Measurements from ENCODE around the gene EME1. TPM values are rescaled to one million over a fixed set of nuclear protein-coding genes. Genes with fewer than 3 reads are reported as not detected.

The EME1 gene
- polyA plus RNA-seq, 1 of the 3 experiments (the other 2 are of a cell fraction) = 16.9 TPM

DNA sequence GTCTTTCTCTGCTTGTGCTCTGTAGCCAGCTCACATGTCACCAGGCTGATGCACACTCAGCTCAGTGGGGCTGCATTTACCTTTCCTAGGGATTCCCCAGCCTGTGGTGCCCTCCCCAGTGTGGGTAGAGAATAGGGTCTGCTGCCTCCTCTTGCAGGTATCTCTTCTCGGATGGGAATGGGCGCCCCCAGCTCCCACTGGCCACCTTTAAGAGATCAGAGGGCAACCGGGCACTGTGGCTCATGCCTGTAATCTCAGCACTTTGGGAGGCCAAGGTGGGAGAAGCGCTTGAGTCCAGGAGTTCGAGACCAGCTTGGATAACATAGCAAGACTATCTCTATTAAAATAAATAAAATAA lies 23.8 kb upstream of the EME1 start:
- peaks cover 9% of the 10 kb centered on the region for H3F3A ChIP-seq (replicated peaks; ENCODE audit: insufficient read depth)
- TF ChIP-seq, protein P1, sequence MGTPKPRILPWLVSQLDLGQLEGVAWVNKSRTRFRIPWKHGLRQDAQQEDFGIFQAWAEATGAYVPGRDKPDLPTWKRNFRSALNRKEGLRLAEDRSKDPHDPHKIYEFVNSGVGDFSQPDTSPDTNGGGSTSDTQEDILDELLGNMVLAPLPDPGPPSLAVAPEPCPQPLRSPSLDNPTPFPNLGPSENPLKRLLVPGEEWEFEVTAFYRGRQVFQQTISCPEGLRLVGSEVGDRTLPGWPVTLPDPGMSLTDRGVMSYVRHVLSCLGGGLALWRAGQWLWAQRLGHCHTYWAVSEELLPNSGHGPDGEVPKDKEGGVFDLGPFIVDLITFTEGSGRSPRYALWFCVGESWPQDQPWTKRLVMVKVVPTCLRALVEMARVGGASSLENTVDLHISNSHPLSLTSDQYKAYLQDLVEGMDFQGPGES (IDR thresholded peaks at IDR 0.05; ENCODE audit: low read depth, low read length) = no peak
- no peak for TF ChIP-seq JUND (IDR thresholded peaks at IDR 0.05)
- TF ChIP-seq NRF1 (IDR thresholded peaks at IDR 0.05; ENCODE audit: low read depth, low read length) = no peak
- no peak for TF ChIP-seq RCOR1 (IDR thresholded peaks at IDR 0.05; ENCODE audit: low read length)
- no peak for TF ChIP-seq TEAD4 (IDR thresholded peaks at IDR 0.05; ENCODE audit: borderline replicate concordance, insufficient read depth)
- TF ChIP-seq FOXM1 (IDR thresholded peaks at IDR 0.05; ENCODE audit: low read depth) = no peak
- no peak for TF ChIP-seq TAF1 (IDR thresholded peaks at IDR 0.05; ENCODE audit: borderline replicate concordance, low read depth, low read length)
- TF ChIP-seq, protein P2, sequence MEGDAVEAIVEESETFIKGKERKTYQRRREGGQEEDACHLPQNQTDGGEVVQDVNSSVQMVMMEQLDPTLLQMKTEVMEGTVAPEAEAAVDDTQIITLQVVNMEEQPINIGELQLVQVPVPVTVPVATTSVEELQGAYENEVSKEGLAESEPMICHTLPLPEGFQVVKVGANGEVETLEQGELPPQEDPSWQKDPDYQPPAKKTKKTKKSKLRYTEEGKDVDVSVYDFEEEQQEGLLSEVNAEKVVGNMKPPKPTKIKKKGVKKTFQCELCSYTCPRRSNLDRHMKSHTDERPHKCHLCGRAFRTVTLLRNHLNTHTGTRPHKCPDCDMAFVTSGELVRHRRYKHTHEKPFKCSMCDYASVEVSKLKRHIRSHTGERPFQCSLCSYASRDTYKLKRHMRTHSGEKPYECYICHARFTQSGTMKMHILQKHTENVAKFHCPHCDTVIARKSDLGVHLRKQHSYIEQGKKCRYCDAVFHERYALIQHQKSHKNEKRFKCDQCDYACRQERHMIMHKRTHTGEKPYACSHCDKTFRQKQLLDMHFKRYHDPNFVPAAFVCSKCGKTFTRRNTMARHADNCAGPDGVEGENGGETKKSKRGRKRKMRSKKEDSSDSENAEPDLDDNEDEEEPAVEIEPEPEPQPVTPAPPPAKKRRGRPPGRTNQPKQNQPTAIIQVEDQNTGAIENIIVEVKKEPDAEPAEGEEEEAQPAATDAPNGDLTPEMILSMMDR (IDR thresholded peaks at IDR 0.05) = no peak
- peaks cover 5 to 8% of the 10 kb centered on the region in 2 experiments for H3K36me3 ChIP-seq (replicated peaks in 1 of 2; ENCODE audit: control insufficient read depth in 1 of 2, insufficient read depth in 2 of 2, low read length in 1 of 2)
- no peak overlapping the region for H3K9ac ChIP-seq
- no peaks in the 10 kb centered on the region for H3K9me2 ChIP-seq
- peaks cover 60% of the 10 kb centered on the region for H3K79me2 ChIP-seq (ENCODE audit: insufficient read depth)
- H3K27me3 ChIP-seq (ENCODE audit: insufficient read depth) = no peaks in the 10 kb centered on the region
- no peaks in the 10 kb centered on the region for H3K9me3 ChIP-seq
- POLR2A ChIA-PET = interaction anchor here (0.7 to 1.1 kb wide), 2 partner anchors 13 to 137 kb away, joined by 3 to 5 read pairs; no protein-coding TSS in a partner anchor
- peaks cover 11 to 29% of the 10 kb centered on the region in 2 experiments; a peak in 3 of 4 replicates for H3K4me1 ChIP-seq (ENCODE audit: control insufficient read depth in 1 of 2, insufficient read depth in 2 of 2, low read depth in 1 of 2, low read length in 1 of 2)
- no peak overlapping the region for H3K27ac ChIP-seq (ENCODE audit: low read depth in 2 of 2, low read length in 1 of 2)
- WGBS (ENCODE audit: low lambda C conversion rate) = 97% methylated on average over 5 of the region's 5 CpGs
- CTCF ChIA-PET = interaction anchor here (0.6 to 4.5 kb wide), 7 partner anchors 13 to 187 kb away, joined by 3 to 56 read pairs (median 3); no protein-coding TSS in a partner anchor
- H4K20me1 ChIP-seq (ENCODE audit: insufficient read depth) = peaks cover 16% of the 10 kb centered on the region; the same call in 1 of the 2 replicates
- no peak overlapping the region for H3K4me2 ChIP-seq
- H2AFZ ChIP-seq (ENCODE audit: low read depth) = no peak overlapping the region
- DNase-seq = no peak
- H3K4me3 ChIP-seq (ENCODE audit: low read depth in 2 of 2, low read length in 1 of 2) = no peak overlapping the region

DNA sequence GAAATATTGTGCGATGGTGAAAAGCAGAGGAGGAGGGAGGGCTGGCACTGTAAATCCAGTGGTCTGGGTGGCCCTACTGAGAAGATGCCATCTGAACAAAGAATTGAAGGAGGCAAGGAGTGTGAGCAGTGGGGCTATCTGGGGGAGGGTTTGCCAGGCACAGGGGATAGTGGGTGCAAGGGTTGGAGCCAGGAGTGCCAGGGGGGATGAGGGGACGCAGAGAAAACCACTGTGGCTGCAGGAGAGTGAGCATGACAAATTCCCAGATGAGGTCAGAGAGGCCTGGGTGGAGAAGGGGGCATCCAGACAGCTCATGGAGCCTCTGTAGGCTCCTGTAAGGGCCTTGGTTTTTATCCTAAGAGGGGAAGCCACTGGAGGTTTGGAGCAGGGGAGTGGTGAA lies 22.3 kb upstream of the EME1 start:
- no peak overlapping the region for H3K4me3 ChIP-seq (ENCODE audit: low read depth in 2 of 2, low read length in 1 of 2)
- H3K27ac ChIP-seq (ENCODE audit: low read depth in 2 of 2, low read length in 1 of 2) = no peak overlapping the region
- no peaks in the 10 kb centered on the region for H3K9me2 ChIP-seq
- H3K9me3 ChIP-seq = no peaks in the 10 kb centered on the region
- H3K4me2 ChIP-seq = no peak overlapping the region
- H3K9ac ChIP-seq = no peak overlapping the region
- peaks cover 16% of the 10 kb centered on the region; the same call in 1 of the 2 replicates for H4K20me1 ChIP-seq (ENCODE audit: insufficient read depth)
- ChIA-PET CTCF (interaction anchor here (2.5 kb wide), 1 partner anchor 11 kb away, joined by 24 read pairs; no protein-coding TSS in a partner anchor), POLR2A (no interaction called here)
- peaks cover 13 to 23% of the 10 kb centered on the region in 2 experiments for H3K36me3 ChIP-seq (replicated peaks in 1 of 2; ENCODE audit: control insufficient read depth in 1 of 2, insufficient read depth in 2 of 2, low read length in 1 of 2)
- H3K79me2 ChIP-seq (ENCODE audit: insufficient read depth) = peaks cover 60% of the 10 kb centered on the region
- H3F3A ChIP-seq (replicated peaks; ENCODE audit: insufficient read depth) = peaks cover 9% of the 10 kb centered on the region
- WGBS (ENCODE audit: low lambda C conversion rate) = 100% methylated on average over 2 of the region's 2 CpGs
- no peak for DNase-seq
- H3K4me1 ChIP-seq (ENCODE audit: control insufficient read depth in 1 of 2, insufficient read depth in 2 of 2, low read depth in 1 of 2, low read length in 1 of 2) = peaks cover 11 to 23% of the 10 kb centered on the region in 2 experiments; a peak in 3 of 4 replicates
- H2AFZ ChIP-seq (ENCODE audit: low read depth) = no peak overlapping the region
- H3K27me3 ChIP-seq (ENCODE audit: insufficient read depth) = no peaks in the 10 kb centered on the region
- no peak for TF ChIP-seq TCF12 (IDR thresholded peaks at IDR 0.05)
- TF ChIP-seq NFIC (IDR thresholded peaks at IDR 0.05; ENCODE audit: borderline replicate concordance) = no peak
- no peak for TF ChIP-seq CHD2 (IDR thresholded peaks at IDR 0.05; ENCODE audit: low read length, partially characterized antibody)
- no peak for TF ChIP-seq EP300 (IDR thresholded peaks at IDR 0.05; ENCODE audit: borderline replicate concordance in 1 of 2, low read depth in 1 of 2, low read length in 1 of 2)
- TF ChIP-seq RFX5 (IDR thresholded peaks at IDR 0.05; ENCODE audit: low read length) = no peak
- no peak for TF ChIP-seq RXRA (IDR thresholded peaks at IDR 0.05; ENCODE audit: borderline replicate concordance, low read depth)
- no peak for TF ChIP-seq TEAD4 (IDR thresholded peaks at IDR 0.05; ENCODE audit: borderline replicate concordance, insufficient read depth)
- TF ChIP-seq, protein P3, sequence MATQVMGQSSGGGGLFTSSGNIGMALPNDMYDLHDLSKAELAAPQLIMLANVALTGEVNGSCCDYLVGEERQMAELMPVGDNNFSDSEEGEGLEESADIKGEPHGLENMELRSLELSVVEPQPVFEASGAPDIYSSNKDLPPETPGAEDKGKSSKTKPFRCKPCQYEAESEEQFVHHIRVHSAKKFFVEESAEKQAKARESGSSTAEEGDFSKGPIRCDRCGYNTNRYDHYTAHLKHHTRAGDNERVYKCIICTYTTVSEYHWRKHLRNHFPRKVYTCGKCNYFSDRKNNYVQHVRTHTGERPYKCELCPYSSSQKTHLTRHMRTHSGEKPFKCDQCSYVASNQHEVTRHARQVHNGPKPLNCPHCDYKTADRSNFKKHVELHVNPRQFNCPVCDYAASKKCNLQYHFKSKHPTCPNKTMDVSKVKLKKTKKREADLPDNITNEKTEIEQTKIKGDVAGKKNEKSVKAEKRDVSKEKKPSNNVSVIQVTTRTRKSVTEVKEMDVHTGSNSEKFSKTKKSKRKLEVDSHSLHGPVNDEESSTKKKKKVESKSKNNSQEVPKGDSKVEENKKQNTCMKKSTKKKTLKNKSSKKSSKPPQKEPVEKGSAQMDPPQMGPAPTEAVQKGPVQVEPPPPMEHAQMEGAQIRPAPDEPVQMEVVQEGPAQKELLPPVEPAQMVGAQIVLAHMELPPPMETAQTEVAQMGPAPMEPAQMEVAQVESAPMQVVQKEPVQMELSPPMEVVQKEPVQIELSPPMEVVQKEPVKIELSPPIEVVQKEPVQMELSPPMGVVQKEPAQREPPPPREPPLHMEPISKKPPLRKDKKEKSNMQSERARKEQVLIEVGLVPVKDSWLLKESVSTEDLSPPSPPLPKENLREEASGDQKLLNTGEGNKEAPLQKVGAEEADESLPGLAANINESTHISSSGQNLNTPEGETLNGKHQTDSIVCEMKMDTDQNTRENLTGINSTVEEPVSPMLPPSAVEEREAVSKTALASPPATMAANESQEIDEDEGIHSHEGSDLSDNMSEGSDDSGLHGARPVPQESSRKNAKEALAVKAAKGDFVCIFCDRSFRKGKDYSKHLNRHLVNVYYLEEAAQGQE (IDR thresholded peaks at IDR 0.05; ENCODE audit: low read depth, low read length) = no peak
- no peak for TF ChIP-seq MXI1 (IDR thresholded peaks at IDR 0.05; ENCODE audit: low read depth, low read length)
- TF ChIP-seq, protein P4, sequence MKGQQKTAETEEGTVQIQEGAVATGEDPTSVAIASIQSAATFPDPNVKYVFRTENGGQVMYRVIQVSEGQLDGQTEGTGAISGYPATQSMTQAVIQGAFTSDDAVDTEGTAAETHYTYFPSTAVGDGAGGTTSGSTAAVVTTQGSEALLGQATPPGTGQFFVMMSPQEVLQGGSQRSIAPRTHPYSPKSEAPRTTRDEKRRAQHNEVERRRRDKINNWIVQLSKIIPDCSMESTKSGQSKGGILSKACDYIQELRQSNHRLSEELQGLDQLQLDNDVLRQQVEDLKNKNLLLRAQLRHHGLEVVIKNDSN (IDR thresholded peaks at IDR 0.05; ENCODE audit: borderline replicate concordance, low read depth) = no peak
- TF ChIP-seq, protein P5, sequence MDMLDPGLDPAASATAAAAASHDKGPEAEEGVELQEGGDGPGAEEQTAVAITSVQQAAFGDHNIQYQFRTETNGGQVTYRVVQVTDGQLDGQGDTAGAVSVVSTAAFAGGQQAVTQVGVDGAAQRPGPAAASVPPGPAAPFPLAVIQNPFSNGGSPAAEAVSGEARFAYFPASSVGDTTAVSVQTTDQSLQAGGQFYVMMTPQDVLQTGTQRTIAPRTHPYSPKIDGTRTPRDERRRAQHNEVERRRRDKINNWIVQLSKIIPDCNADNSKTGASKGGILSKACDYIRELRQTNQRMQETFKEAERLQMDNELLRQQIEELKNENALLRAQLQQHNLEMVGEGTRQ (IDR thresholded peaks at IDR 0.05; ENCODE audit: borderline replicate concordance, low read depth, low read length) = no peak
- no peak for TF ChIP-seq EZH2phosphoT487 (IDR thresholded peaks at IDR 0.05; ENCODE audit: borderline replicate concordance, low read depth)
- TF ChIP-seq POLR2AphosphoS5 (IDR thresholded peaks at IDR 0.05; ENCODE audit: low read depth, low read length) = no peak
